ENCODE data around the gene TMEM95.

Gene TMEM95

DNA sequence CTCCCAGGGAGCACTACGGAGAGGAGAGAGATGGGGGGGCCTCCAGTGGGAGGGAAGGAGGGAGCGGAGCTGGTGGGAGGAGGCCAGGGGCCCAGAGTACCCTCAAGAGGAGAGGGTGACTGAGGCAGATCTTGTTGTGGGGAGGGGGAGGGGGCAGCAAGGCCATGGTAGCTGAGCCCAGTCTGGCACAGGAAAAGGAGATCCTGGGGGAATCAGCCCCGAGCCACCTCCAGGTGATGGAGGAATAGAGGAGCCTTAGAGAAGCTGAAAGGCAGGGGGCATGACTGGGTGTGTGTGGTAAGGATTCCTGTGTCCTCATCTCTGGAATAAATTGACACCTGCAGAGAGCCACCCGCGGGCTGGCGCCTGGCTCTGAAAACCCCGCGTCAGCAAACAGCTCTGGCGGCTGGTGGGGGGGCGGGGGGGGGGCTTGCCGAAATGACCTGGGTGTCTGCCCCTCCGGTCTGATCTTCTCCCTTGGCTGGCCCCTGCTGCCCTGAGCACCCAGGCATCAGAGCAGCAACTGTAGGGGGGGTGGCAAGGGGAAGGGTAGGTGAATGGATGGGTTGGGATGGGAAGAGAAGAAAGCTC, 51.4 kb downstream of the TMEM95 start:
- no peak for DNase-seq
